ENCODE results near the gene NUCB1.

GRCh38 chr19:48915757-48916156 is 15.6 kb downstream of the NUCB1 start:
- TF ChIP-seq POLR2A (IDR thresholded peaks at IDR 0.05) (no peak), CTCF (IDR thresholded peaks at IDR 0.05) (no peak)

Data from body of pancreas (tissue), 4 donors.